ENCODE measurements around the gene CREB5. TPM values are rescaled to one million over a fixed set of nuclear protein-coding genes. Genes with fewer than 3 reads are reported as not detected.
A peak's percentile ranks its signal among the peaks of the same experiment; 100 is the strongest.

CREB5 gene
- total and polyA plus RNA-seq, 8 donors: 2.5 to 11.5 (median 3.6) TPM

DNA sequence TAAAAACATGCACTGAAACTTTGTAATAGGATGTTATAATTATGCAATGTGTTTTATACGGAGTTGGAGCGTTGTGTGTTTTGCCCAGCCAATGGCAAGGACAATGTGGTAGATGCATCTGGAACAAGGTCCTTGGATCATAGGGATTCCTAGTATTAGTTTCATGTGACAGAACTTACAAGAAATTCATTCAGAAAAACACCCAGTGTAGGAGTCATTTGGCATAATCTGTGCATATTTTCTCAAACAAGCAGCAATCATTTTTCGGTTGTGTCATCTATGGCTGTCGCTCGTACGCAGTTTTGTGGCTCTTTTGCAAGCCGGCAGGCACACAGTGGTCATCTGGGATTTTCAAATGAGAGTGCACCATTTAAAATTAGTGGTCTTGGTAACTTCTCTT is 19.8 kb downstream of the CREB5 start:
- FAIRE-seq (no peak), ATAC-seq (peak in 2 of 4 donors; percentile 27 to 37), DNase-seq (no peak)
- TF ChIP-seq, protein P1, sequence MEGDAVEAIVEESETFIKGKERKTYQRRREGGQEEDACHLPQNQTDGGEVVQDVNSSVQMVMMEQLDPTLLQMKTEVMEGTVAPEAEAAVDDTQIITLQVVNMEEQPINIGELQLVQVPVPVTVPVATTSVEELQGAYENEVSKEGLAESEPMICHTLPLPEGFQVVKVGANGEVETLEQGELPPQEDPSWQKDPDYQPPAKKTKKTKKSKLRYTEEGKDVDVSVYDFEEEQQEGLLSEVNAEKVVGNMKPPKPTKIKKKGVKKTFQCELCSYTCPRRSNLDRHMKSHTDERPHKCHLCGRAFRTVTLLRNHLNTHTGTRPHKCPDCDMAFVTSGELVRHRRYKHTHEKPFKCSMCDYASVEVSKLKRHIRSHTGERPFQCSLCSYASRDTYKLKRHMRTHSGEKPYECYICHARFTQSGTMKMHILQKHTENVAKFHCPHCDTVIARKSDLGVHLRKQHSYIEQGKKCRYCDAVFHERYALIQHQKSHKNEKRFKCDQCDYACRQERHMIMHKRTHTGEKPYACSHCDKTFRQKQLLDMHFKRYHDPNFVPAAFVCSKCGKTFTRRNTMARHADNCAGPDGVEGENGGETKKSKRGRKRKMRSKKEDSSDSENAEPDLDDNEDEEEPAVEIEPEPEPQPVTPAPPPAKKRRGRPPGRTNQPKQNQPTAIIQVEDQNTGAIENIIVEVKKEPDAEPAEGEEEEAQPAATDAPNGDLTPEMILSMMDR (IDR thresholded peaks at IDR 0.05): no peak
- intact Hi-C loops (cut with DNase I): no loop called here
- Histone ChIP-seq H3K4me3 (no peak overlapping the region), H3K36me3 (no peaks in the 10 kb centered on the region), H3K9me3 (no peaks in the 10 kb centered on the region), H3K27ac (no peak overlapping the region), H3K27me3 (no peaks in the 10 kb centered on the region), H3K4me1 (peaks cover 0 to 6% (median 0%) of the 10 kb centered on the region in 3 donors)
- 82 to 83% methylated on average over 7 of the region's 7 CpGs for WGBS, 2 donors

DNA sequence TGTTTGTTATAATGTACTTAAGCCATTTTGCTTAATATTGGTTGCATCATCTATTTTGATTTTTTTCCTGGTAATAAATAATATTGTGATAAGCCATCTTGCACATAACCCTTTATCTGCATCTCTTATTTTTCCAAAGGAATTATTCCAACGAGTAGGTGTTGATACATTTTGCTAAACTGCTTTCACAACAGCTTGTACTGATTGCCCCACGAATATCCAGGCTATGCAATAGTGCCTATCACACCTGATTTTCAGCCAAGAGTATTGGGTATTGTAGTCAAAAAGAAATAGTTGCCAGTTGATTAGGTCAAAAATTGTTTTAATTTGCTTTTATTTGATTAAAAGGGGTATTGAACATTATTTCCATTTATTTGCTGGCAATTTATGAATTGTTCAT is 20.7 kb downstream of the CREB5 start:
- TF ChIP-seq, protein P1 (IDR thresholded peaks at IDR 0.05): no peak
- ATAC-seq (no peak), DNase-seq (no peak), FAIRE-seq (no peak)
- WGBS, 2 donors: 20 to 29% methylated on average over 2 of the region's 2 CpGs
- Histone ChIP-seq H3K36me3 (no peaks in the 10 kb centered on the region), H3K9me3 (no peaks in the 10 kb centered on the region), H3K27ac (no peak overlapping the region), H3K27me3 (no peaks in the 10 kb centered on the region), H3K4me3 (no peak overlapping the region), H3K4me1 (peaks cover 0 to 6% (median 0%) of the 10 kb centered on the region in 3 donors)
- intact Hi-C loops (cut with DNase I): no loop called here

DNA sequence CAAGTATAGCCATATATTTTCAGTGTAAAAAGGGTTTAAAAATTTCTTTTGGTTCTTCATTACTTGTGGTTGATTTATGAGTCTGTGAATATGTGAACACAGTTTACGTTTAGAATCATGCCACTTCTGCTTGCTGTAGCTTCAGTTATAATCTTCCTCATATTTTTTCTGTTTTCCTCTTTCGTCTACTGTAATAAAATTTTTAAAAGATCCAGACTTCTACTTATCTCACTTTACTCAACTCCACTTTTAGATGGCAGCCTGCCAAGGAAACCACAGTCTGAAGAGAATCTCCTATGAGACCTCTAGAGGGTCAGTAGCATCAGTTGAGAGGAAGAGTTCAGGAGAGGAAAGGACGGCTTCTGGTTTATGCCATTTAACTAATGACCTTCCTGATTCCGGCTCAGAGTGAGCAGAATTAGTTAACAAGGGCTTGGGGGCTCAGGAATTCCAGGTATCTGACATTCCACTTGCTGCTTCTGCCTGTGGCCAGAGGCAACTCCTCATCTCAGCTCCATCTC is 21.4 kb downstream of the CREB5 start:
- no peak for ATAC-seq
- Histone ChIP-seq H3K4me3 (no peak overlapping the region), H3K9me3 (no peaks in the 10 kb centered on the region), H3K27ac (no peak overlapping the region), H3K27me3 (no peaks in the 10 kb centered on the region), H3K36me3 (no peaks in the 10 kb centered on the region), H3K4me1 (peaks cover 0 to 6% (median 0%) of the 10 kb centered on the region in 3 donors)
- intact Hi-C loops (cut with DNase I): no loop called here
- peak in 1 of 6 donors; percentile 10 for DNase-seq
- 42 to 59% methylated on average over 4 of the region's 4 CpGs for WGBS, 2 donors
- TF ChIP-seq, protein P1 (IDR thresholded peaks at IDR 0.05): no peak
- no peak for FAIRE-seq

DNA sequence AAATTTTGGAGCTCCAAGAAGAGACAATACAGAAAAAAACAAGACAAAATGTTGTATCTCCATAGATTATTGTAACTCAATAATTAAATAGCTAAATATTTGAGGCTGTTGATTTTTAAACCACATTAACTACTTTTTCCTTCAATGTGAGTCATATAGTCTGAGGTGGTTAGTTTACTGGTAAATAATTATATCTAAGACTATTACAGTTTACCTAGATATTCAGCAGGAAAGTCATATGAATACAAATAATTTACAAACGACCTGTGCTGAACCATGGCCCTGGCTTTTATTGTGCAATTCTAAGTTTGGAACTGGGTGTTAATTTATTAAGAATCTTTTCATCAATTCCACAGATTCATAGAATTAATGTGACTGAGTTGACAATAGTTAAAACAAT is 22.2 kb downstream of the CREB5 start:
- Histone ChIP-seq H3K27me3 (no peaks in the 10 kb centered on the region), H3K27ac (no peak overlapping the region), H3K4me3 (no peak overlapping the region), H3K4me1 (peaks cover 0 to 6% (median 0%) of the 10 kb centered on the region in 3 donors), H3K9me3 (no peaks in the 10 kb centered on the region), H3K36me3 (no peaks in the 10 kb centered on the region)
- DNase-seq (no peak), FAIRE-seq (no peak), ATAC-seq (no peak)
- TF ChIP-seq, protein P1 (IDR thresholded peaks at IDR 0.05): no peak
- intact Hi-C loops (cut with DNase I): no loop called here
- 18 to 35% methylated on average over 1 of the region's 1 CpG for WGBS, 2 donors

DNA sequence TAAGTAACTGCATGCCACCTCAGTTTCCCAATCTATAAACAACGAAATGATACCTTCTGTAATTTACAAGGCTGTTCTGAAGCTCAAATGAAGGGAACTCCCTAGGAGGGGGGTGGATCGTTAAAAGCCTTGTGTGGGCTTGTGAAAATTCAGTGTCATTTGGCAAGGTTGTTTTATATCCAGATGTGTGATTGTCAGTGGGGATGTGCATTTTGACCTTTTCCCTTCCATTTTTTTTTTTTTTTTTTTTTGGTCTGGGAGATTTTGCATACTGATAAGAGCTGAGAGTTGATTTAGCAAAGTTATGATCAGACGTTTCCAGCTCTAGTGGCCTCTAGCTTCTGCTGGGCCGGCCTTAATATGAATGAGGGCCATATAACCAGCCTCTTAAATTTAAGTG is 22.8 kb downstream of the CREB5 start:
- Histone ChIP-seq H3K27ac (no peak overlapping the region), H3K4me3 (no peak overlapping the region), H3K9me3 (no peaks in the 10 kb centered on the region), H3K27me3 (no peaks in the 10 kb centered on the region), H3K4me1 (peaks cover 0 to 6% (median 0%) of the 10 kb centered on the region in 3 donors), H3K36me3 (no peaks in the 10 kb centered on the region)
- FAIRE-seq (no peak), DNase-seq (no peak), ATAC-seq (no peak)
- 62 to 74% methylated on average over 4 of the region's 4 CpGs for WGBS, 2 donors
- TF ChIP-seq, protein P1 (IDR thresholded peaks at IDR 0.05): no peak
- intact Hi-C loops (cut with DNase I): no loop called here

Measured in pancreas (tissue), 10 donors.